HUES64 (cell line): ENCODE results near the gene CTIF.
A peak's percentile ranks its signal among the peaks of the same experiment; 100 is the strongest.

Experiments
- H3K27ac ChIP-seq: 2 replicates; pipeline ENCODE4 v1.7.0; 2013; ENCODE audit warnings: low read depth, low read length, inconsistent platforms
- H3K27me3 ChIP-seq: 2 replicates; pipeline ENCODE4 v1.6.1; 2013; ENCODE audit warnings: mild to moderate bottlenecking, low read length; ENCODE audit not compliant: insufficient read depth
- H3K36me3 ChIP-seq: 2 replicates; pipeline ENCODE4 v1.6.1; 2013; ENCODE audit warnings: mild to moderate bottlenecking, low read length; ENCODE audit not compliant: insufficient read depth
- H3K4me1 ChIP-seq: 2 replicates; pipeline ENCODE4 v1.6.1; 2013; ENCODE audit warnings: mild to moderate bottlenecking, low read length, moderate library complexity; ENCODE audit not compliant: insufficient read depth
- H3K4me3 ChIP-seq: 2 replicates; pipeline ENCODE4 v1.5.1; 2013; ENCODE audit warnings: mild to moderate bottlenecking, low read length, moderate library complexity
- H3K9ac ChIP-seq: 2 replicates; pipeline ENCODE4 v1.6.1; 2013; ENCODE audit warnings: mild to moderate bottlenecking, low read depth, low read length
- H3K9me3 ChIP-seq: 2 replicates; pipeline ENCODE4 v1.6.1; 2013; ENCODE audit warnings: low read depth, low read length; ENCODE audit not compliant: insufficient read depth
- WGBS: fragments of 150-250, 120-280 bp; methylation state at CpG from one replicate; pipeline ENCODE4 v1.1.7; 2013; ENCODE audit warnings: missing lambda C conversion rate; 5-methylcytosine and 5-hydroxymethylcytosine counted together

The CTIF gene

DNA sequence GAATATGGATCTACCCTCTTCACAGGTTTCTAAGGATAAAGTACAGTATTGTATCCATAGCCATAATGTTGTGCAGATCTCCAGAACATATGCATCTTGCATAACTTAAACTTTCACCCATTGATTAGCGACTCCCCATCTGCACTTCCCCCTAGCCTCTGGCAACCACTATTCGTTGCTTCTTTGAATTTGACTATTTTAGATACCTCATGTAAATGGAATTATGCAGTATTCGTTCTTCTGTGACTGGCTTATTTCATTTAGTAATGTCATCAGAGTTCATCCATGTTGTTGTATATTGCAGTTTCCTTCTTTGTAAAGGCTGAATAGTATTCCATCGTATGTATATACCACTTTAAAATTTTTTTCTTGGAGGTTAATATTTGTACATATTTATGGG lies 283.0 kb downstream of the CTIF start:
- Histone ChIP-seq H3K9me3 (no peaks in the 10 kb centered on the region), H3K4me1 (peaks cover 11% of the 10 kb centered on the region; the same call in 1 of the 2 replicates), H3K9ac (no peak overlapping the region), H3K27ac (no peak overlapping the region), H3K4me3 (no peak overlapping the region), H3K27me3 (no peaks in the 10 kb centered on the region), H3K36me3 (peaks cover 3% of the 10 kb centered on the region; the same call in 1 of the 2 replicates)
- WGBS: 55% methylated on average over 3 of the region's 4 CpGs

DNA sequence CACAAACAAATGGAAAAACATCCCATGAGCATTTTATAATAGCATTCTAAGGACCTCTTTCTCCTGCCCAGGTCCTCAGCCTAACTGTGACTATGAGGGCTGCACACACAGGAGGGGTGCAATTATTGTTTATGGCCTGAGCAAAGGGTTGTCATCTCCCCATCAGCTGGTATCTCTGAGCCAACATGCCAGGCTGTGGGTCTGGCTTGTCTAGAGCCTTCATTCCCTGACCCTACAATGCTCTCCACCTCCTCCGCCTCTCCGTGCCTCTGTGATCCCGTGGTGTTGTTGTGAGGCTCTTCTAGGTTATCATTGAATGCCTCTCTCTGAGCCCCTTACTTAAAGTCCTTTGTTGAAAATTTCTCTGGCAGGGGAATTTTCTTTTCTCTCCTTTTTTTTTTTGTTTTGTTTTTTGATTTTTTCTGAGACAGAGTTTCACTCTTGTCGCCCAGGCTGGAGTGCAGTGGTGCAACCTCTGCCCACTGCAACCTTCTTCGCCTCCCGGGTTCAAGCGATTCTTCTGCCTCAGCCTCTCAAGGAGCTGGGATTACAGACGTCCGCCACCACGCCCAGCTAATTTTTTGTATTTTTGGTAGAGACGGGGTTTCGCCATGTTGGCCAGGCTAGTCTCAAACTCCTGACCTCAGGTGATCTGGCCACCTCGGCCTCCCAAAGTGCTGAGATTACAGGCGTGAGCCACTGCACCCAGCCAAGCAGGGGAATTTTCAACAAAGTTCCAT lies 285.6 kb downstream of the CTIF start:
- no peak overlapping the region for H3K9ac ChIP-seq
- H3K27ac ChIP-seq: no peak overlapping the region
- H3K4me3 ChIP-seq: no peak overlapping the region
- 96% methylated on average over 14 of the region's 14 CpGs for WGBS
- no peaks in the 10 kb centered on the region for H3K27me3 ChIP-seq
- H3K9me3 ChIP-seq: no peaks in the 10 kb centered on the region
- no peaks in the 10 kb centered on the region for H3K36me3 ChIP-seq
- peaks cover 36% of the 10 kb centered on the region for H3K4me1 ChIP-seq

DNA sequence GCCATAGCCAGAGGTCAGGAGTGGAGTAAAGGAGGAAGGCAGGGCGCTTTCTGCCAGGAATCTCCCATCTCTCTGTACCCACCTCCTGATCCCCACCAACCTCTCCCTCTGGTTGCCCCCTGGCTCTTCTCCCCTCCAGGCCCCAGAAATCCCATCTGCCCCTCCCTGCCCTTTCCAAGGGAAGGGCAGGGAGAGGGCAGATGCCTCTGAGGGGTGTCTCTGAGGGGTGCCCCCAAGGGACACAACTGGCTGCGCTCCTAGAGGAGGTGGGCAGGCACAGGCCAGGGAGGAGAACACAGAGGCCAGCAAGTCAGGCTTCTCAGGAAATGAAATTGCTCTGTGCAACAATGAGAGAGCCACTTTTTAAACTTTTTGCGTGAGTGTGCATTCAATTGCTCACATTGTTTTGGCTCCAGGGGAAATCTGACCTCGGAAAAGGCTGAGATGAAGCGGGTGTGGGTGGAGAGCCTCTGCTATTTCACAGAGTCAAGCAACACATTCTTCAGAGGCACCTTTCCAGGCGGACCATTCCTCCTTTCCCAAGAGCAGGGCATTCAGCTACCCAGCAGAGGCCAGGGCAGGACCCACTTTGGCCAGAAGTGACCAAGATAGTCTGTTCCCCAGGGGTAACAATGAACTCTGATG lies 286.4 kb downstream of the CTIF start:
- 90% methylated on average over 6 of the region's 6 CpGs for WGBS
- no peak overlapping the region for H3K4me3 ChIP-seq
- no peak overlapping the region for H3K9ac ChIP-seq
- no peaks in the 10 kb centered on the region for H3K36me3 ChIP-seq
- H3K27me3 ChIP-seq: no peaks in the 10 kb centered on the region
- H3K4me1 ChIP-seq: peaks cover 43% of the 10 kb centered on the region
- no peaks in the 10 kb centered on the region for H3K9me3 ChIP-seq
- H3K27ac ChIP-seq: no peak overlapping the region

DNA sequence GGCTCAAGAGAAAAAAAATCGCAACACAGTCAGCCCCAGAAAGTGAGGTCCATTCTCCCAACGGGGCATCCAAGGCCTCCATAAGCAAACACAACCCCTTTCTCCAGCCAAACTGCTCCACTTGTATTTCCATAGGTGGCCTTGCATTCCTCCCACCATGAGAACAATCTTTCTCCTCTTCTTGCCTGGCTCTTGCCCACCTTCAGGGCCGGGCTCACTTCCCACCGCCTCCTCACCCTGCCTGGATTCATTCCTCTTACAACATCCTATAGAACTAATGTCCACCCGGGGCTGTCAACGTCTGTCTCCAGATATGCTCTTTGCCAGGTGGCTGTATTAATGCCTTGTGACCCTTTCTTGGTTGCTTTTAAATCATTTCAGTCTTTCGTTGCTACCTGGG lies 287.4 kb downstream of the CTIF start:
- no peaks in the 10 kb centered on the region for H3K36me3 ChIP-seq
- H3K27me3 ChIP-seq: no peaks in the 10 kb centered on the region
- no peak overlapping the region for H3K4me3 ChIP-seq
- 92% methylated on average over 7 of the region's 7 CpGs for WGBS
- H3K27ac ChIP-seq: no peak overlapping the region
- H3K9me3 ChIP-seq: no peaks in the 10 kb centered on the region
- peaks cover 43% of the 10 kb centered on the region for H3K4me1 ChIP-seq
- H3K9ac ChIP-seq: no peak overlapping the region

DNA sequence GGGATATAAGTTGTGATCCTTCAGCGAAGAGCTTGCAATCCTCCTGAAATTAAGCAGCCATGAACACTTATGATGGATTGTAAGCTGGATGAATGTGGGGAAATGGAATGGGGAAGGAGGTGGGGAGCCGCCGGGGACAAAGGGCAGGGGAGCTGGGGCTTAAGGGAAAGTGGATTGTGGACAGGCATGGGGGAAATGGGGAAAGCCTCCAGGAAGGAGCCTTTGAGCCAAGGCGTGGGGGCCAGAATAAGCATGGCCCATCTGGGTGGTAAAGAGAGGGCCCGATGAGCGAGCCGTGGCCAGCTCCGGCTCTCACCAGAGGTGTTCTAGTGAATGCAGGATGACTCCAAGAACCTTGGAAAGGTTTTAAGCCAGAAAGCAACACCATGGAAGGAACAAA lies 288.0 kb downstream of the CTIF start:
- Histone ChIP-seq H3K36me3 (no peaks in the 10 kb centered on the region), H3K27ac (0 out of 2 replicates have a peak overlapping the region, but pooled peaks have one; percentile 12), H3K4me1 (peaks cover 43% of the 10 kb centered on the region), H3K9me3 (no peaks in the 10 kb centered on the region), H3K27me3 (no peaks in the 10 kb centered on the region), H3K4me3 (no peak overlapping the region), H3K9ac (no peak overlapping the region)
- WGBS: 95% methylated on average over 8 of the region's 8 CpGs

DNA sequence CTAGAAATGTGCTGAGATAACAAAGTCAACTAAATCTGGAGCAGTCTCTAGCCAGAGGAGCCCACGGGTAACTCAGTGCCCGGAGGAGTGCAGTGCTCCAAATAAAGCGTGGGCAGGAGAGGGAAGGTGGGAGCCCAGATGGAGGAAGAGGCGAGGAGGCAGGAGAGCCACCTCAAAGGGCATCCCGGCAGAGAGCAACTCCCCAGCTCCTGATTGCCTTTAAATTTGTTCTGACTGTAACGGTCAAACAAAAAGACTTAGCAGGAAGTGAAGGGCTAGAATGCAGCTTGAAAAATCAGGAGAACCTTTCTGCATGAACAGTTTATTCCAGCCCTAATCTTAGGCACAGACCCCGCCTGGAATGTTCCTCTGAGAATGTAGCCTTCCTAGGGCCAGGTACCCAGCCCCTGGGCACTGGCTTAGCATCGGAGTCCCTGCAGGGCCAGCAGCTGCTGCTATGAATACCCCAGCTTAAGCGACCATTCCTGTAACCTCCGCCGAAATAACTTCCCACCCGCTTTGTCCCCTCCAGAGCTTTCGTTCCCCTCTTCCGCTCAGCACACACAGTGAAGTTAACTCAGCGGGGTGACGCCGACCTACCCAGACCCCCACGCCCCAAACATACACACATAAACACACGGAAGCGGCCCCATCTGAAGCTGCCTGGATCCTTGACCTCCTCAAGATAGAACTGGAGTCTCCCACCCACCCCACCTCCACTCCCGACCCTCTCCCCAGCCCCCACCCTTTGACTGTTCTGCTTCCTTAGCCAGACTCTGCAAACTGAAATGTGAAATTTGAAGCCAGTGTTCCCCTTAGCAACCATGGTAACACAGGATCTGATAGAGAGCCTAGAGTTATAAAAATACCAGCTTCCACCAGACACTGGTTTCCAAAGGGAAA lies 288.7 kb downstream of the CTIF start:
- 23% methylated on average over 21 of the region's 21 CpGs for WGBS
- Histone ChIP-seq H3K4me1 (peaks cover 45% of the 10 kb centered on the region), H3K27me3 (no peaks in the 10 kb centered on the region), H3K9me3 (no peaks in the 10 kb centered on the region), H3K9ac (peak overlapping the region; percentile 46; the same call in 1 of the 2 replicates), H3K4me3 (peak overlapping the region; percentile 8; the same call in 1 of the 2 replicates), H3K36me3 (no peaks in the 10 kb centered on the region), H3K27ac (0 out of 2 replicates have a peak overlapping the region, but pooled peaks have one; percentile 12)

DNA sequence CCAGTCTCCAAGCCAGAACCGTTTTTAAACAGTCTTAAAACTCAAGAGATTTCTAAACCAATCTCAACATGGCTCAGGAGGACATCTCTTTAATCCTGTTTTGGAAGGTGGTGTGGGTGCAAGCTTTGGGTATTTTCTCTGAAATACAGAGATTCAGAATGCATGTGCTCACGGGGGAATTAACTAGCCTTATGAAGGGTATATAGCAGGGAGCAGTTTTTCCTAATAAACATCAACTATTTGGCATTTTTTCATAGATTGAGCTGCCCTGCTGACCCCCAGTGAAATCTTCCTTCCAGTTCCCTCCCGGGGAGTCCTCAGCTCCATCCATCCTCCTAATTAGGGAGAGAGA lies 289.3 kb downstream of the CTIF start:
- H3K36me3 ChIP-seq: no peaks in the 10 kb centered on the region
- peak overlapping the region; percentile 8; the same call in 1 of the 2 replicates for H3K4me3 ChIP-seq
- H3K27ac ChIP-seq: 0 out of 2 replicates have a peak overlapping the region, but pooled peaks have one; percentile 0
- H3K4me1 ChIP-seq: peaks cover 50% of the 10 kb centered on the region
- H3K9me3 ChIP-seq: no peaks in the 10 kb centered on the region
- no peaks in the 10 kb centered on the region for H3K27me3 ChIP-seq
- 13% methylated on average over 2 of the region's 3 CpGs for WGBS
- H3K9ac ChIP-seq: no peak overlapping the region

DNA sequence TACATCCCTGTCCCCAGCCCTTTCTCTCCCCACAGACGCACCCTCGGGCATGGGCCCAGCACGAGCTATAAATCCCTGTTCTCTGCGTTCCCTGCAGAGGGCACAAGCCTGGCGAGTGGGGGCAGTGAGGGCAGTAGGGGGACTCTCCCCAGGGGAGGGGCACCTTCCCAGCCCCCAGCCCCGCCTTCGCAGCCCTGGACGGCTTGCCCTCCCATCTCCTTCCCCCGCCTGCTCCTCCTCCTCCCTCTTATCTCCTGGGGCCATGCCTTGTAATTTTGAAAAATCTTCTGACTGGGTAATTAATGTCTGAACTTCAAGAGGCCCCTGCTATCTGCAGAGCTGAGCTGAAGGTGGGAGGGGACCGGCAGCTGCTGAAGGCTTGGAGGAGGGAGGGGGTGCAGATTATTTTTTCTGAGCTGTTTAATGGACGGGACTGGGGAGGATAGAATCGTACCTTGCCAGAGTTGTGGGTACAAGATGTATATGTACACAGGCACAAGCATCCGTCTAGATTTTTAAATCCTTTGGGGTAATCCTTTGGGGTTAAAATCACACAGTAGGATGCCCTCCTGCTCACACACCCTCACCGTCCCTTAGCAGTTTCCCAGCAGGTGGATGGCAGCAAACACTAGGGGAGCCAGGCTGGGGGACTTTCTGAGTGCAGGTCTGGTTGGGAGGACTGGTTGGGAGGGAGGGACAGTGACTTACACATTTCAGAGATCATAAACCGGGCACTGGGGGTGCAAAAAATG lies 290.0 kb downstream of the CTIF start:
- 39% methylated on average over 14 of the region's 15 CpGs for WGBS
- H3K27me3 ChIP-seq: no peaks in the 10 kb centered on the region
- peaks cover 56% of the 10 kb centered on the region for H3K4me1 ChIP-seq
- no peaks in the 10 kb centered on the region for H3K36me3 ChIP-seq
- H3K4me3 ChIP-seq: no peak overlapping the region
- H3K9me3 ChIP-seq: no peaks in the 10 kb centered on the region
- no peak overlapping the region for H3K27ac ChIP-seq
- no peak overlapping the region for H3K9ac ChIP-seq

DNA sequence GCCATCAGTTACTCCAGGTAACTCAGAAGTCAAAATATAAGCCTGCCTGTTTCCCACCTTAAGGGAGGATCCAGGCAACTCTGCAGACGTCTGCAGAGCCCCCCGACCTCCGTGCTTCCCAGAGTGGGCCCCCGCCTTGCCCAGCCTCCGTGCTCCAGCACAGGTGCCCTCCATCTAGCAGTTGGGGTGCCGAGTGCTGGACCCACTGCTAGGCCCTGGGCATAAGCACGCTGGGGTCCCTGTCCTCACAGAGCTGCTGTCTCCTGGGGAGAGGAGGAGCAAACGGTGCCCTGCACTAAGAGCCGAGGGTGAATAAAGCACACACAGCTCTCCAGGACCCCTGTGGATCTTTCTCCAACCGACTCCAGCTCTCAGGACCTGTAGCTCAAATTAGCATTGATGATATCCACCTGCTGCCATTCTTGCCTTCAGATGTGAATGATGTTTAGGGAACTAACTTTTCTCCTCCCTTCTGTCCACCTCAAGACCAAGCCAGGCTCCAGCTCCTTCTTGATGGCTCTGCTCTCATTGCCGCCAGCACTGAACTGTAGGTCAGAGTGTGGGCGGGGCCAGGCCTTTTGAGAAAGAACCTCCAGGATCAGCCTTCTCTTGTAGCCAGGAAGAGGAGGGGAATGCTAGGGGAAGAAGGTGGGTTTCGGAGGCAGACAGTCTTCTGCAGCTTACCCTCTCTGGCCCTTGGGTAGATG lies 290.8 kb downstream of the CTIF start:
- 40% methylated on average over 13 of the region's 13 CpGs for WGBS
- Histone ChIP-seq H3K4me1 (peaks cover 56% of the 10 kb centered on the region), H3K9ac (no peak overlapping the region), H3K36me3 (no peaks in the 10 kb centered on the region), H3K9me3 (no peaks in the 10 kb centered on the region), H3K27ac (no peak overlapping the region), H3K27me3 (no peaks in the 10 kb centered on the region), H3K4me3 (no peak overlapping the region)

DNA sequence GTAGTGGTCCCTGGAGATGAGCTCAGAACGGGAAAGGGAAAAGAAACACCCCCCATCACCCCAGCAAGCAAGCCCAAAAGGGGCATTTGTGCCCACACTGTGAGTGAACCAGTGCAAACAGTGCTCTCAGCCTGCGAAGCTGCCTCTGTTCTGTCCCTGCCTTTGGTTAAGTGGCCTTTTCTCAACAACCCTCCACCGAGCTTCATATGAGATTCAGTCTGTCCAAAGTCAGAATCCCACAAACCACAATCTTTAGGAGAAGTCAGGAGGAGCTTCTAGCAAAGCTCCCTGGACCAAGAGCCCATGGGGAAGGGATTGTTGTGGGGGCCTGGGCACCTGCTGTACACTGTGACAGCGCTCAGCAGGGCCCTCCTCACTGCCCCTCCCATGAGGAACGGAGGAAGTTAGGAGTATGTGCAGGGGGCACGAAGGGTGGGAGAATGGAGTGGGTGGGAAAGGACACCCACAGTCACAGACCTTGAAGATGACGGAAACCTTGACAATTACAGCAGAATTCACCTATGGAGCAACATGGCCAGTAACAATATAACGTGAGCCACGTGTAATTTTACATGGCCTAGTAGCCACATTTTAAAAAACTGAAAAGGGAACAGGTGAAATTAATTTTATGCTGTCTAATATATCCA lies 292.4 kb downstream of the CTIF start:
- Histone ChIP-seq H3K27ac (no peak overlapping the region), H3K36me3 (no peaks in the 10 kb centered on the region), H3K27me3 (no peaks in the 10 kb centered on the region), H3K4me3 (no peak overlapping the region), H3K9me3 (no peaks in the 10 kb centered on the region), H3K9ac (no peak overlapping the region), H3K4me1 (peaks cover 56% of the 10 kb centered on the region)
- WGBS: 90% methylated on average over 8 of the region's 9 CpGs
